HepG2 (cell line): ENCODE measurements around the gene SHC3. TPM values are rescaled to one million over a fixed set of nuclear protein-coding genes. Genes with fewer than 3 reads are reported as not detected.

Experiments
- BRF2 ChIP-seq: sonication (generic); formaldehyde crosslinking; IDR thresholded peaks from 2 replicates; pipeline ENCODE4 v1.8.1; 2022; ENCODE audit warnings: mild to moderate bottlenecking, missing genetic modification reagents
- CEBPG ChIP-seq: IDR thresholded peaks from 2 replicates; pipeline ENCODE4 v1.6.1; 2016
- GABPB1 ChIP-seq: IDR thresholded peaks from 2 replicates; pipeline ENCODE4 v1.6.1; 2016; ENCODE audit warnings: mild to moderate bottlenecking, missing genetic modification reagents, moderate library complexity, missing compliant biosample characterization
- HIVEP1 ChIP-seq: sonication (generic); formaldehyde crosslinking; IDR thresholded peaks from 2 replicates; pipeline ENCODE4 v1.4.0; 2020; ENCODE audit warnings: mild to moderate bottlenecking, missing genetic modification reagents
- JUN ChIP-seq: sonication (generic); formaldehyde crosslinking; IDR thresholded peaks from 2 replicates; pipeline ENCODE4 v1.4.0; 2020; ENCODE audit warnings: mild to moderate bottlenecking, missing genetic modification reagents
- LBX2 ChIP-seq: sonication (generic); formaldehyde crosslinking; IDR thresholded peaks from 2 replicates; pipeline ENCODE4 v1.5.0; 2020; ENCODE audit warnings: missing genetic modification reagents, mild to moderate bottlenecking, borderline replicate concordance
- POLR2A ChIP-seq, 2 experiments: IDR thresholded peaks; 2 replicates each; pipeline ENCODE4 v1.6.1; 2011; ENCODE audit warnings: low read depth in 2 of 2, low read length in 2 of 2, mild to moderate bottlenecking in 1 of 2, moderate library complexity in 1 of 2; ENCODE audit not compliant: insufficient read depth in 1 of 2
- RFX5 ChIP-seq: IDR thresholded peaks from 2 replicates; pipeline ENCODE4 v1.6.1; 2011; ENCODE audit warnings: low read depth, low read length, improper control_type of control experiment
- RXRA ChIP-seq: sonication (generic); formaldehyde crosslinking; IDR thresholded peaks from 2 replicates; pipeline ENCODE4 v1.5.1; 2020; ENCODE audit warnings: missing genetic modification reagents
- SOX6 ChIP-seq, 2 experiments: fragments of 450-650 bp in 1 of 2; sonication (generic) in 1 of 2; formaldehyde crosslinking in 1 of 2; IDR thresholded peaks; 2 replicates each; pipeline versions ENCODE4 v1.4.0 to v1.6.1; 2017 to 2020; ENCODE audit warnings: antibody characterized with exemption in 1 of 2, mild to moderate bottlenecking in 1 of 2, missing genetic modification reagents in 1 of 2
- XBP1 ChIP-seq: sonication (generic); formaldehyde crosslinking; IDR thresholded peaks from 2 replicates; pipeline ENCODE4 v1.5.0; 2020; ENCODE audit warnings: missing genetic modification reagents
- XRCC5 ChIP-seq: fragments of 200-400 bp; formaldehyde crosslinking; optimal IDR thresholded peaks from 2 replicates; pipeline ENCODE3; 2017; ENCODE audit warnings: mild to moderate bottlenecking, low read length
- ZBTB37 ChIP-seq: sonication (generic); formaldehyde crosslinking; IDR thresholded peaks from 2 replicates; pipeline ENCODE4 v1.4.0; 2020; ENCODE audit warnings: mild to moderate bottlenecking, missing genetic modification reagents
- ZBTB40 ChIP-seq, 2 experiments: fragments of 450-650 bp in 1 of 2; sonication (generic) in 1 of 2; formaldehyde crosslinking in 1 of 2; IDR thresholded peaks; 2 replicates each; pipeline versions ENCODE4 v1.6.1 to v1.8.0; 2016 to 2022; ENCODE audit warnings: antibody characterized with exemption in 1 of 2, mild to moderate bottlenecking in 1 of 2, missing genetic modification reagents in 1 of 2
- ZFP36L1 ChIP-seq: sonication (generic); formaldehyde crosslinking; IDR thresholded peaks from 2 replicates; pipeline ENCODE4 v1.8.0; 2022; ENCODE audit warnings: mild to moderate bottlenecking, missing genetic modification reagents, moderate library complexity
- ZNF264 ChIP-seq: sonication (generic); formaldehyde crosslinking; IDR thresholded peaks from 2 replicates; pipeline ENCODE4 v1.4.0; 2020; ENCODE audit warnings: missing genetic modification reagents
- ZSCAN22 ChIP-seq: sonication (generic); formaldehyde crosslinking; IDR thresholded peaks from 2 replicates; pipeline ENCODE4 v1.4.0; 2020; ENCODE audit warnings: mild to moderate bottlenecking, missing genetic modification reagents
- polyA plus RNA-seq, 8 experiments: library from polyadenylated mRNA; depleted of rRNA in 3 of 8; stranded (reverse) in 7 of 8; unstranded in 1 of 8; fragments of >200 nt; fragmentation: Illumina TruSeq in 4 of 8; extraction: Trizol in 4 of 8; gene quantifications; 2 replicates each; pipeline versions ENCODE4 v1.2.1 to v1.2.3, GENCODE V29; 2011 to 2016; ENCODE audit warnings: low read depth in 4 of 8, missing spikeins in 1 of 8, mixed read lengths in 1 of 8; ENCODE audit not compliant: insufficient read depth in 1 of 8
- total RNA-seq, 5 experiments: library from RNA; depleted of rRNA; stranded (reverse); fragments of >200 nt; fragmentation: Illumina TruSeq; extraction: Trizol; gene quantifications; 2 replicates each; pipeline ENCODE4 v1.2.3, GENCODE V29; 2016; ENCODE audit warnings: low read depth in 1 of 5

The SHC3 gene
- total and polyA plus RNA-seq, 2 of the 13 experiments (the other 11 are each of a cell fraction or from before 2014, with no cell fraction given), result 0.09 to 0.89 TPM

- TF ChIP-seq ZBTB40 (IDR thresholded peaks at IDR 0.05) (no peak), ZBTB40 (CRISPR knock-in tag; IDR thresholded peaks at IDR 0.05) (0 out of 2 replicates have a peak, but pooled peaks have one; percentile 36), HIVEP1 (0 out of 2 replicates have a peak, but pooled peaks have one; percentile 55), ZFP36L1 (CRISPR knock-in tag) (peak; percentile 69; the same call in 1 of the 2 replicates), GABPB1 (peak; percentile 80), CEBPG (CRISPR knock-in tag) (peak; percentile 85), SOX6 (IDR thresholded peaks at IDR 0.05) (no peak), SOX6 (CRISPR knock-in tag; IDR thresholded peaks at IDR 0.05) (peak; percentile 17; the same call in 1 of the 2 replicates), LBX2 (CRISPR knock-in tag) (no peak), XBP1 (0 out of 2 replicates have a peak, but pooled peaks have one; percentile 27), JUN (CRISPR knock-in tag) (peak; percentile 80; the same call in 1 of the 2 replicates), ZNF264 (CRISPR knock-in tag) (peak; percentile 72; the same call in 1 of the 2 replicates), ZSCAN22 (CRISPR knock-in tag) (no peak), XRCC5 (peak; percentile 46), RFX5 (peak; percentile 90), ZBTB37 (CRISPR knock-in tag) (no peak), POLR2A (IDR thresholded peaks at IDR 0.05; ENCODE audit: insufficient read depth in 1 of 2, low read depth in 2 of 2, low read length in 2 of 2) (peak; percentile 50 to 80; a peak in 2 of 4 replicates), RXRA (CRISPR knock-in tag) (peak; percentile 29; the same call in 1 of the 2 replicates), BRF2 (0 out of 2 replicates have a peak, but pooled peaks have one; percentile 42)
Observed at GRCh38 chr9:89179895-89180734, 1.5 kb upstream of the SHC3 start (continued).
